HS-27A (cell line): Measurements from ENCODE around the gene LFNG.

ENCODE experiments used
- DNase-seq: peaks from one replicate; pipeline ENCODE4 v3.0.0-alpha.2; 2012; ENCODE audit warnings: low read depth, missing footprints

Gene LFNG

DNA sequence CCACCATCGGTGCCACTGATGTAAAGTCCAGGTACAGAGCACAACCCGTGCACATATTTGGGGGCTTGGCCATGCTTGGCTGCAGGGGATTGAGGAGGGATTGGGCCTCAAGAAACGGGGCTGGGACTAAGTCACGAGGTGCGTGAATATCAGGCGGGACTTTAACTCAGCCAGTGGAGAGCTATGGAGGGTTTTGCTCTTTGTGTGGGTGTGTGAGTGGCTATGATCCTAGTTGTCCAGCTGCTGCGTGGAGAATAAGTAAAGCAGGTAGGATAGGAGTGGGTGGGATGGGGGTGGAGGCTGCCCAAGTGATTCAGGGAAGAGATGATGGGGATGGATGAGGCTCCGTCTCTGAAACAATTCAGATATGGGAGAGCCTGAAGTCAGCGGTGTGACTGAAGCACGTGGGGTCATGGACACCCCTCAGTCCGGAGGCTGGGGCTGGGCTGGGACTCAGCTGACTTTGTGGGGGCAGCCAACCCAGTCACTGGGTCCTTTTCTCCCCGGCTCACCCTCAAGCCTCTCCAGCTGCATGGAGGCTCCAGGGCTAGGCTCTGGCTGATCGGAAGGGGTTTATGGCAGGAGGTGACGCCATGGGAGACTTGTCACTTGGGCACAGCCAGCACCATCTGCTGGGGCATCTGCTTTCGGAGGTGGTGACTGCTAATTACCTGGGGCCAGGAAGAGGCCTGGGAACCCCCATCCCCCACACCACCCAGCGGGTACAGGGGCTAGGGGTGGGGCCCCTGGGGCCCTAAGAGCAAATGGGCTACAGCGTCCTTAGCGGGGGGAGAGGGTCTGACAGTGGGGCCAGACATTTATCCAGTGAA is 1.7 kb upstream of the LFNG start:
- no peak for DNase-seq

DNA sequence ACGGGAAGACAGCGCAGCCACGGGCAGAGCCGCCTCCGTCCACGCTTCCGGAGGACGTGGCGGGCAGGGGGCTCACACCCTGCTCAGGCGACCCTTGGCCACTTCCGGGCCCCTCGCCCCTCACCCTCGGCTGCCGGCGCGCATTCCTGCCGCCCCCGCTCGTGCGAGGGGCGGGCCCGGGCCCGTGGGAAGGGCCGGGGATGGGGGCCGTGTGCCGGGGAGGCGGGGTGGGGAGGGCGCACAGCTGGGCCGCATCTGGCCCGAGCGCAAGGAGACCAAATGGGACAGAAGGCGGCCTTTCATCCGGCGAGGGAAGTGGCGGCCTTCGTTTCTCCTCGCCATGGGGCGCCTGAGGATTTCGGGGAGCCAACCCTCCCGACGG is 846 bp upstream of the LFNG start:
- no peak for DNase-seq

GRCh38 chr7:2520131-2520760 is 672 bp downstream of the LFNG start:
- no peak for DNase-seq

DNA sequence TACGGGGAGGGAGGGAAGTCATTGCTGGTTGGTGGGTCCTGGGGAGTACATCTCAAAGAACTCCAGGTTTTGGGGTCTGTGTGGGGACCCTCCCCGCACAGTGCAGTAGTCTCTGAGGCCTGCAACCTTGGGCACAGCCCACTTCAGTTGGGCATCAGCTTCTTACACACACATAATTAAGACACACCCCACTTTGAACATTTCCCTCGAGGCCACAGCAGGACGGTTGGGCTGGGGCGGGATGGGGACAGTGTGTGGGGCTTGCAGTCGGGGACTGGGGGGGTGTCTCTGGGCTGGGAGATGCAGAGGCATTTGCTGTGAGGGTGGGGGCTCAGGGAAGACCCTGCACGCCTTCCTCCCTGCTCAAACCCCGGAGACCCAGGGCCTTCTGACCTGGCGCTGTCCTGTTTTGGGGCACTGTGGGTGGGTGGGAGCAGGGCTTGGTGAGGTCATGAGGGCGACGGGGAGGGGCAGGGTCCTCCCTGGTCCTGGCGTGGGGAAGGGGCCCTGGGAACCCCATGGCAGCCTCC is 1.3 kb downstream of the LFNG start:
- no peak for DNase-seq

- DNase-seq, result no peak
Measured at GRCh38 chr7:2521341-2521745, 1.8 kb downstream of the LFNG start.

- no peak for DNase-seq
Measured at GRCh38 chr7:2521952-2522591, 2.5 kb downstream of the LFNG start.

GRCh38 chr7:2522780-2523433 is 3.3 kb downstream of the LFNG start:
- no peak for DNase-seq

- DNase-seq, result no peak
Measured at GRCh38 chr7:2523461-2523936, 3.9 kb downstream of the LFNG start.

DNA sequence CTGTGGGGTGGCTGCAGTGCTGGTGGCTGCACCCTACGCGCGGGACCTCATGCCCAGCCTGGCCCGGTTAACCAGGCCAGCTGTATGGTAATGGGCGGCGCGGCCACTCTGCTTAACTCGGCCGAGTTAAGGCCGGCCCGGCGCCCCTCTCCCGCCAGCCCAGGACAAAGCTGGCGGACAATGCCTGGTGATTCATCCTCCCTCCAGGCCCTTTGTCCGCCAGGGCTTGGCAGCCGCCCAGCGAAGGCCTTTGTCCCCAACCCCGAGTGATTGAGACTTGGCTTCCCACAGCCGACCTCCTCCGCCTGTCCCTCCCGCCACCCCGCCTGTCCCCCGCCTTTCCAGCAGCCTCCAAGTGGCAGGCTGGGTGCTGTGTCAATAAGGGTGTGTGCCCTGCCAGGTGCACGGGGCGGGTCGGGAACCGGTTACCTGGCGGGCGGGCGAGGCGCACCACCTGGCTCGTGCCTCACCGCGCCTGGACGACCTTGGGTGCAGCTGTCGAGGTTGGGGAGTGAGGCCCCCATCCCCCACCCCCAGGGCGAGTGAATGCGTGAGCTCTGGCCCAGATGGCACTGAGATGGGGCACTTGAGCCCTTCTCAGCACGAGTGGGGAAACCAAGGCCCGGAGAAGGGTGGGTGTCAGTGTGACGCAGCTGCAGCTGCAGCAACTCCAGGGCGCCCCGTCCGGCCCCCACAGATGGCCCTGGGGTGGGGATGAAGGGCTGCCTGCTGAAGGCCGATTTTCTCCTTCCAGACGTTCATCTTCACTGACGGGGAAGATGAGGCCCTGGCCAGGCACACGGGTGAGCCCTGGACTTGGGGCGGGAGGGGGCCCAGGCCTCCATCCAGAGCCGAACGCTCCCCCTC is 4.6 kb downstream of the LFNG start:
- DNase-seq, result no peak

GRCh38 chr7:2524808-2525657 is 5.5 kb downstream of the LFNG start:
- no peak for DNase-seq

DNA sequence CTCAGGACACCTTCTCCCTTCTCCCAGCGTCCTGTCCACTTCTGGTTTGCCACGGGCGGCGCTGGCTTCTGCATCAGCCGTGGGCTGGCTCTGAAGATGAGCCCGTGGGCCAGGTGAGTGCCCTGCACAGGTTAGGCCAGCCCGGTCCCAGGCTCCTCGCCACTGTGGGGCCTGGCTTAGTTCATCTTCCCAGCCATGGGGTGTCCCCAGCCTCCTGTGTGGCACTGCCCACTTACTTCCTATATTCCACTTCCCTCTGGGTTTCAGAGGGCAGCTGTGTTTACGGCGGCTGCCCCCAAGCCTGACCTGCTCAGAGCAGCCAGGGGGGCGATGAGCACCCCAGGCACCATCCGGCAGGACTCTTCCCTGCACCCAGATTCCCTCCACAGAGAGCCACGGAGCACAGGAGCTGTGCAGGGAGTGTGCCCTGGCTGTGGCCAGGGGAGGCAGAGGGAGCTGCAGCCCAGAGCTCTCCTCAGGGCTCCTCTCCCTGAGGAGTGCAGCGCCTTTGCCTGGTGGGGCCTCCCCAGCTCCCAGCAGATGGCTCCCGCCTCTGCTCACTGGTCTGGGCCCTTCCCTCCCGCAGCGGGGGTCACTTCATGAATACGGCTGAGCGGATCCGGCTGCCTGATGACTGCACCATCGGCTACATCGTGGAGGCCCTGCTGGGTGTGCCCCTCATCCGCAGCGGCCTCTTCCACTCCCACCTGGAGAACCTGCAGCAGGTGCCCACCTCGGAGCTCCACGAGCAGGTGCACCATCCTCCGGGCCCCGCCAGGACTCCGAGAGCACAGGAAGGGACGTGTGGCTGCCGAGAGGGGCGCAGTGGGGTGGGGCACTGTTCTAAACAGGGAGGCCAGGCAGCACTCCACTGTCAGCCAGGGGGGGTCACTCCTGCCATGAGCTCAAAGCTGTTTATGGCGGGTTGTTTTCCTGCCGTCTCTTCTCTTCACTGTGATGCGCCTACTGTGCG is 6.4 kb downstream of the LFNG start:
- DNase-seq, result no peak

DNA sequence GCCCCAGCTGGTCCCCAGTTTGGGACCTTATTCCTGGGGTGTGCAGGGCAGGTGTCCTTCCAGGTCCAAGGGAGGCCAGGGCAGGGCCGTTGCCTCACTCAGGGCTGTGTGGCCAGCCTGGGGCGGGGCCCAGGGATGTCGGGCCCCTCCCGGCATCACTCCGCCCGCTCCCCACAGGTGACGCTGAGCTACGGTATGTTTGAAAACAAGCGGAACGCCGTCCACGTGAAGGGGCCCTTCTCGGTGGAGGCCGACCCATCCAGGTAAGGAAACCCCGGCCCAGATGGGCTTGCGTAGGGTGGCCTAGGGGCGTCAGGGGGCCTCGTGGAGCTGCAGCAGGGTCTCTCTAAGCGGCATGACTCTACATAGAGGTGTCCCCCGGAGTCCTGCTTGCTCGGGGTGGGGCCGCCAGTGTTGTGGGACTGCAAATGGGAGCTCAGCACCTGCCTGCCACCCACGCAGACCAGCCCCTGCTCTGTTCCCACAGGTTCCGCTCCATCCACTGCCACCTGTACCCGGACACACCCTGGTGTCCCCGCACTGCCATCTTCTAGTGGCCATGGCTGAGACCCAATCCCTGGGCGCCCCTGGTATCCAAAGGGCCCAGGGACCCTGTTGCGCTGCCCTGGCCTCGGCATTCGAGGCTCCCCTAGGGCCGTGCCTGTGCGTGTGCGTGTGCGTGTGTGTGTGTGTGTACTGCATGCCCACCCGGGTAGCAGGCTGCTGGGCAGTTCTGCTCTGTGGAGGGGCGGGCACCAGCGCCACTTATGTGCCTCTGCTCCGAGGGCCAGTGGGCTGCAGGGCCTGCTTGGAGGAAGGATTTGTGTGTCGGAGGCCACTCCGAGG is 7.3 kb downstream of the LFNG start:
- DNase-seq, result no peak

DNA sequence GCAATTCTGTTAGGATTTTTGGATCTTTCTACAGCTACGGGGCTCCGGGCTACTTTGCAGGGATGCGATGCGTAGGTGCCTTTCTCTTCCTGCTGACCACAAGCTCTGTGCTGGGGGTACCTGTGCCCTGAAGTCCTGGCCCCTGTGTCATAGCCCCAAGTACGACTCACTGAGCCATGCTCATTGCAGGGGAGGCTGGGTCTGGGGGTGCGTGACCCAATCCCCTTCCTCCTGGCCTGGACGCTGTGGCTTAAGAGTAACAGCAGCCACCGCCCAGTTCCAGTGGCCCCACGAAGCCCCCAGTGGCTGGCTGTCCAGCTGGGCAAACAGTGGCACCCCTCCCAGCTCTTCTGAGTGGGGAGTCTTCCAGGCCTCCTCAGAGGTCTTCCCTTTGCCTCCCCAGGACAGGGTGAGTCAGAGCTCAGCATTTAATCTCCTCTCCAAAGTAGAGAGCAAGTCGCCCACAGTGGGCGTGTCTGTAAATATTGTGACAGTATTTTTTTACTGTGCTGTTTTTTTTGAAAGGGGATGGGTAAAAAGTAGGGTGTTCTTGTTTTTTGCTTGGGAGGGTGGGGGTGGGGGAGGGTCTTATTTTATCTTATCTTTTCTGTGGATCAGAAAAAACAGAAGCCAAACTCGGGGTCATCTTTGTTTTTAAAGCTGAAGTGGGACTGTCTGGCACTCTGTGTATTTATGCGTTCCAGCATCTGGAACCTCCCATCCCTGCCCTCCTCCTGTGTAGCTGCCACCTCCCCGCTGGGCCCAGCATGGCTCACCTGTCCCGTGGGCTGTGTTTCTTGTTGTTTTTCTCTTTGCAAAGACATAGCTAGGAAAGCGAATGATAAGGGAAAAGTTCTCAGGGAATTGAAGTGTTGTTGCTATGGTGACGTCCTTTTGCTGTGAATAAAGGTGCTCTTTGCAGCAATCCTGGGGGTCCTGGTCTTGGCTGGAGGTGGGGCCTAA is 8.2 kb downstream of the LFNG start:
- no peak for DNase-seq

DNA sequence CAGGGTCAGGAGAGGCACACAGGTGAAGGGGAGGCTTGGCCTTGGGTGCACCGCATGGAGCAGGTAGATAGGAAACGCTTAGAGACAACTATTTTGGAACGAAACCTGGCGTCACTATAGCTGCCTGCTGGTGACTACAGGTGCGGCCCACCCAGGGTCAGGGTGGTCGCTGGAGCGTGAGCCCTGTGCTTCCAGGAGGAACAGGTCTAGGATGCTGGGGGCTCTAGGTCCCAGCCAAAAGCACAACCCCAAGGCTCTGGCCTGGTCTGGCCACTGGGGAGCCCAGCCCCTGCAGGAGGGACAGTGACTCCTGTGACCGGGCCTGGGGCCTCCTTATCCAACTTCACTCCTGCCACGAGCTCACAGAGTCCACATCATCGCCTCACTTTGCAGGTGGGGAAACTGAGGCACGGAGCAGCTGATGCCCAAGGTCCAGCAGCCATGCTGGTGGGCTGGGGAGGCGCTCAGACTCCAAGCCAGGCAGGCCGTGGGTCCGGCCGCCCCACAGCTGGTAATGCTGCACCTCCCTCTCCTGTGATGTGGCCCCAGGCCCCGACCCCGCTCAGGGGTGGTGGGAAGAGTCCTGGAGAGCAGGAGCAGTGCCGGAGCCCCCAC is 9.0 kb downstream of the LFNG start:
- no peak for DNase-seq

- DNase-seq, result no peak
Measured at GRCh38 chr7:2529161-2530070, 9.8 kb downstream of the LFNG start.
